Measurements from ENCODE around the gene RPL5. TPM values are rescaled to one million over a fixed set of nuclear protein-coding genes. Genes with fewer than 3 reads are reported as not detected.

Gene RPL5
- total RNA-seq, 2 experiments from 2014 or later = 1,530 to 1,539 TPM

DNA sequence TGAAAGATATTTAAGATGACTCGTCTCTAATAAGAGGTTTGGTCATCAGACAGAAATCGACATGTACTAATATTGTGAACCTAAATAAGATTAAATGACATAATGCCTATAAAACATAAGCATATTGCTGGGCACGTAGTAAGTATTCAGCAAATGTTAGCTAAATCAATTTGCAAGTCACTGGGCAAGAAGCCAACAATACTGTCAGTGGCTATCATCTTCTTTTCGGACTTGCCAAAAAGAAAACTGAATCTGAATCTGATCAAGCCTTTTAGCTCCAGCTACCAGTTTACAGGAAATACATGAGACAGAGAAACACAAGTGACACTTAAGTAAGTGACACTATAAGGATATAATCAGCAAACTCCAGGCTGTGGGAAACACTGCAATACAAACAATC, 46.0 kb downstream of the RPL5 start:
- intact Hi-C loops (cut with micrococcal nuclease) = loop anchor here (1.0 to 5.0 kb wide), 2 partner anchors 18 to 75 kb away; no protein-coding TSS in a partner anchor
- H3K4me3 Mint-ChIP-seq = peak overlapping the region; percentile 23
- no peak for DNase-seq
- peaks cover 27% of the 10 kb centered on the region for H3K4me1 Mint-ChIP-seq (ENCODE audit: low read depth)
- POLR2A ChIA-PET = no interaction called here
- peaks cover 4% of the 10 kb centered on the region for H3K9me3 Mint-ChIP-seq
- peak overlapping the region; percentile 70 for H3K27ac Mint-ChIP-seq
- no peaks in the 10 kb centered on the region for H3K27me3 Mint-ChIP-seq
- CTCF ChIA-PET = interaction anchor here (0.6 to 2.6 kb wide), 7 partner anchors 13 to 117 kb away, joined by 3 to 20 read pairs (median 4); no protein-coding TSS in a partner anchor
- H3K36me3 Mint-ChIP-seq = peaks cover 5% of the 10 kb centered on the region

DNA sequence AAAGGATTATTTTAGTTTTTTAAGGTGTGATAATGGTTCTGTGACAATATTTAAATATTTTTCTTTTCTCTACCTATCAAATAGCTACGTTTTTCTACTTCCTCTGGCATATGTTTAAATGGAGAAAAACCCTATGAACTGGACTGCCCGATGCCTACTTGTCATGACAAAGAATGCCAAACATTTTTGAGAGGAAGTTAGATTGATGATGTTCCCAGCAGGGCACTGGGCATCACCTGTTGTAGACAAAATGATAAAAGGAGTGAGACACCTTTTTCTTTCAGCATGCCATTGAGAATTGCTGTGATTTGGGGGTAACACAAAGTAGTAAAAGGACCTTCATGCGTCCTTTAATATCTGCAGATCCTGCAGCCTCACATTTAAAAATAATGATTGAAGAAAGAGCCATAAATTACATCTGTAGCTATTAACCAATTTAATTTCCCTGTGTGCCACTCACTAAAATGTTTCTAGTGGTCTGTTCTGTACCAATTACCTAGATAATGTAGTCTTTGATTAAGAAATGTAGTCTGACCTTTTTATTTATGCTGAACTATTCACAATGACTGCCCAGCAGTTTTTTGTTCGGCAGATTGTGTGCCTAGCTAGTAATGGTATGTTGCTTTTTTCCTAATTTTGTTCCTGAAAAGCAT, 47.6 kb downstream of the RPL5 start:
- no peaks in the 10 kb centered on the region for H3K9me3 Mint-ChIP-seq
- ChIA-PET CTCF (interaction anchor here (0.9 to 1.9 kb wide), 4 partner anchors 15 to 114 kb away, joined by 3 to 5 read pairs (median 4); no protein-coding TSS in a partner anchor), POLR2A (interaction anchor here (1.5 kb wide), 1 partner anchor 82 kb away, joined by 3 read pairs; the partner anchor contains the start of gene DIPK1A)
- H3K4me3 Mint-ChIP-seq = no peak overlapping the region
- no peaks in the 10 kb centered on the region for H3K36me3 Mint-ChIP-seq
- intact Hi-C loops (cut with micrococcal nuclease) = loop anchor here (5.0 kb wide), 1 partner anchor 73 kb away; no protein-coding TSS in a partner anchor
- peaks cover 39% of the 10 kb centered on the region for H3K4me1 Mint-ChIP-seq (ENCODE audit: low read depth)
- no peaks in the 10 kb centered on the region for H3K27me3 Mint-ChIP-seq
- no peak for DNase-seq
- H3K27ac Mint-ChIP-seq = no peak overlapping the region

DNA sequence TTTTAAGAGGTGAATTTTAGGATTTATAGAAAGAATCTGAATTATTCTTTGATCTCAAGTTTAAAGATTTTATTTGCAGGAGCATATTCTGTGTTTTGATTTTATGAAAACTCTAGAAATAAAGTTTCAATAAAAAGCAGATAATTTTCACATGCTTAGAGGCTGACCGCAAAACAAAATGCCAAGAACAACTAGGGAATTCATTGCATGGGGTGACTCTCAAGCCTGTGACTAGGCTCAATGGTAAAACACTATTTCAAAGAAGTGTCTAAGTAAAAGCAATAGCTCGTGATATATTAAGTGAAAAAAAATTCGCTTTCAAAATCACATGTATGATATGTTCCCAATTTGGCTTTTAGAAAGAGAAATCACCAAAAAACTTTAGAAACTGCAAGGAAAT, 49.6 kb downstream of the RPL5 start:
- Mint-ChIP-seq H3K27ac (no peak overlapping the region), H3K4me1 (ENCODE audit: low read depth) (peaks cover 39% of the 10 kb centered on the region), H3K9me3 (no peaks in the 10 kb centered on the region), H3K4me3 (no peak overlapping the region), H3K36me3 (no peaks in the 10 kb centered on the region), H3K27me3 (no peaks in the 10 kb centered on the region)
- ChIA-PET POLR2A (no interaction called here), CTCF (interaction anchor here (2.6 to 3.2 kb wide), 2 partner anchors 22 to 80 kb away, joined by 11 read pairs; partner anchors contain the start of gene DIPK1A)
- intact Hi-C loops (cut with micrococcal nuclease) = no loop called here
- no peak for DNase-seq

DNA sequence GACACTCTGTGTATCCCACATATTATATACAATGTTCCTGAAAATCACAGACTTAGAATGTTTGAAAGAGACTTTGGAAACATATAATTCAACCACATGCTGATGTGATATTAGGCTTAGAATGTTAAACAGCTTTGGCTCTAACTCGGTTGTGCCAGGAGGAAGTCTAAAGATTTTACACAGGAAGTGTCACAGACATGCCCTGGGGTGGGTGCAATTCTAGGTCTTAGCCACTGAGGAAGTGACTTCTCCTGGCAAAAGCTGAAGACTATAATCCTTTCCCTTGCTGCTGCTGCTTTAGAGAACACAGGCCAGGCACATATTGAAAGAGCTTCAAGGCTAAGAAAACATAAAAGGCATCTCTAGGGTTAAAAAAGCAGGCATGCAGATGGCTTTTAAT, 51.0 kb downstream of the RPL5 start:
- intact Hi-C loops (cut with micrococcal nuclease) = no loop called here
- H3K36me3 Mint-ChIP-seq = no peaks in the 10 kb centered on the region
- ChIA-PET CTCF (interaction anchor here (0.9 to 3.2 kb wide), 4 partner anchors 24 to 111 kb away, joined by 3 to 11 read pairs (median 8); partner anchors contain the start of gene DIPK1A), POLR2A (interaction anchor here (1.3 kb wide), 1 partner anchor 77 kb away, joined by 3 read pairs; no protein-coding TSS in a partner anchor)
- no peaks in the 10 kb centered on the region for H3K9me3 Mint-ChIP-seq
- H3K27ac Mint-ChIP-seq = peak overlapping the region; percentile 64
- no peaks in the 10 kb centered on the region for H3K27me3 Mint-ChIP-seq
- peaks cover 32% of the 10 kb centered on the region for H3K4me1 Mint-ChIP-seq (ENCODE audit: low read depth)
- peak; percentile 42 for DNase-seq
- H3K4me3 Mint-ChIP-seq = no peak overlapping the region

DNA sequence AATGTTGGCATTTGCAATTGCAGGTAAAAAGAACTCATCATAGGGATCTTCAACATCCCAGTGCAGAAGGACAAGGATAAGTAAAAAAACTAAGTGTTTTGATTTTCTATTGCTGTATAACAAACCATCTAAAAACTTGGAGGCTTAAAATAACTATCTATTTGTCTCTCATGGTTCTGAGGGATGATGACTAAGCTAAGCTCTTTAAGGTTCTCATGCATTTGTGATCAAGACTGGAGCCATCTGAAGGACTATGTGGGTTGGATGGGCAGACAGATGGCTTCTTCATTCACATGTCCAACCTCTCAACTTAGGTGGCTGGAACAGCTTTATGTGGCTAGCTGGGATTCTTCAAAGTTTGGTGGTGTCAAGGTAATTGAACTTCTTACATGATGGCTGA, 51.5 kb downstream of the RPL5 start:
- ChIA-PET CTCF (interaction anchor here (0.9 to 3.2 kb wide), 4 partner anchors 24 to 111 kb away, joined by 3 to 11 read pairs (median 8); partner anchors contain the start of gene DIPK1A), POLR2A (interaction anchor here (1.3 kb wide), 1 partner anchor 77 kb away, joined by 3 read pairs; no protein-coding TSS in a partner anchor)
- no peaks in the 10 kb centered on the region for H3K9me3 Mint-ChIP-seq
- no peaks in the 10 kb centered on the region for H3K36me3 Mint-ChIP-seq
- H3K27me3 Mint-ChIP-seq = no peaks in the 10 kb centered on the region
- no peak for DNase-seq
- peaks cover 27% of the 10 kb centered on the region for H3K4me1 Mint-ChIP-seq (ENCODE audit: low read depth)
- intact Hi-C loops (cut with micrococcal nuclease) = no loop called here
- no peak overlapping the region for H3K4me3 Mint-ChIP-seq
- peak overlapping the region; percentile 64 for H3K27ac Mint-ChIP-seq

DNA sequence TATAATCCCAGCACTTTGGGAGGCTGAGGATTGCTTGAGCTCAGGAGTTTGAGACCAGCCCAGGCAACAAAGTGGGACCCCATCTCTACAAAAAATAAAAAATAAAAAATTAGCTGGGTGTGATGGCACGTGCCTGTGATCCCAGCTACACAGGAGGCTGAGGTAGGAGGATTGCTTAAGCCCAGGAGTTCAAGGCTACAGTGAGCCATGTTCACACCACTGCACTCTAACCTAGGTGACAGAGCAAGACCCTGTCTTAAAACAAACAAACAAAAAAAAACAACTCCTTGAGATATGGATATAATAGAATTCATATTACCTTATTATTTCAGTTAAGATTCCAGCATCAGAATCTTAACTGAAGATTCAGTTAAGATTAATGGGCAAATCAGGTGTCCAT, 52.4 kb downstream of the RPL5 start:
- Mint-ChIP-seq H3K27ac (no peak overlapping the region), H3K4me1 (ENCODE audit: low read depth) (peaks cover 26% of the 10 kb centered on the region), H3K4me3 (no peak overlapping the region), H3K27me3 (no peaks in the 10 kb centered on the region), H3K36me3 (no peaks in the 10 kb centered on the region), H3K9me3 (peaks cover 4% of the 10 kb centered on the region)
- no peak for DNase-seq
- CTCF ChIA-PET = no interaction called here
- POLR2A ChIA-PET = no interaction called here
- intact Hi-C loops (cut with micrococcal nuclease) = no loop called here

DNA sequence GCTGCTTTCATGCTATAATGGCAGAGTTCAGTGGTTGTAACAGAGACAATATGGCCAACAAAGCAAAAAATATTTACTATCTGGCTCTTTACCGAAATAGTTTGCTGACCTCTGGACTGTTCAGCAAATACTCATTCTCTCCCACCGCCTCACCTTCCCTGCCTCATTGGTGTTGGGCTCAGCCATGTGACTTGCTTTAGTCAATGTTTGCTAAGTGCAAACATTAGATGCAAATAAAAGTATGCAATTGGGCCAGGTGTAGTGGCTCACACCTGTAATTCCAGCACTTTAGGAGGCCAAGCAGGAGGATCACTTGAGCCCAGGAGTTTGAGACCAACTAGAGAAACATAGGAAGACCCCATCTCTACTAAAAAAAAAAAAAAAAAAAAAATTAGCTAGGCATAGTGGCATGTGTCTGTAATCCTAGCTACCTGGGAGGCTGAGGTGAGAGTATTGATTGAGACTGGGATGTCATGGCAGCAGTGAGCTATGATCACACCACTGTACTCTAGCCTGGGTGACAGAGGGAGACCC, 55.1 kb downstream of the RPL5 start:
- ChIA-PET CTCF (no interaction called here), POLR2A (no interaction called here)
- no peak overlapping the region for H3K4me3 Mint-ChIP-seq
- DNase-seq = no peak
- peaks cover 19% of the 10 kb centered on the region for H3K4me1 Mint-ChIP-seq (ENCODE audit: low read depth)
- intact Hi-C loops (cut with micrococcal nuclease) = no loop called here
- H3K36me3 Mint-ChIP-seq = peaks cover 9% of the 10 kb centered on the region
- no peaks in the 10 kb centered on the region for H3K27me3 Mint-ChIP-seq
- no peak overlapping the region for H3K27ac Mint-ChIP-seq
- peaks cover 13% of the 10 kb centered on the region for H3K9me3 Mint-ChIP-seq

DNA sequence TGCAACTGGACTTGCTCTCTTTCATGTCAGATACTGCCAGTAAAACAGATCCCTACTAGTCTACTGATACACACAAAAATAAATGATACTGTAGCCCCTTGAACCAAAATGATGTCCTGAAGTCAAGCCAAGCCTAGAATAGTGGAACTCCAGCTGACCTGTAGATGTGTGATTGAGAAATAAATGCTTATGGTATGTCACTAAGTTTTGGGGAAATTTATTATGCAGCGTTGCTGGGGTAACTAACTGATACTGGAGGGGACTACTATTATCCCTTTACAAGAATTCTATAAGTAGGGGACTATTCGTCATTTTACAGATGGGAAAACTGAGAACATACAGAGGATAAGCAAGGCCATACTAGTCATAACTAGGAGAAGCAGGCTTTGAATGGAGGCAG, 55.6 kb downstream of the RPL5 start:
- ChIA-PET POLR2A (no interaction called here), CTCF (no interaction called here)
- peaks cover 11% of the 10 kb centered on the region for H3K36me3 Mint-ChIP-seq
- no peak overlapping the region for H3K27ac Mint-ChIP-seq
- no peak overlapping the region for H3K4me3 Mint-ChIP-seq
- peaks cover 15% of the 10 kb centered on the region for H3K9me3 Mint-ChIP-seq
- H3K4me1 Mint-ChIP-seq (ENCODE audit: low read depth) = peaks cover 18% of the 10 kb centered on the region
- no peak for DNase-seq
- H3K27me3 Mint-ChIP-seq = no peaks in the 10 kb centered on the region
- intact Hi-C loops (cut with micrococcal nuclease) = no loop called here

Other genes starting within 250 kb of the RPL5 start
- 10 to 100 TPM; 36.0 to 37.2 TPM for gene EVI5, start 46.9 kb upstream of the RPL5 start, total RNA-seq
- 1 to 10 TPM; 8.2 to 8.7 TPM for gene DIPK1A, start 129.4 kb downstream of the RPL5 start, total RNA-seq
- 10 to 100 TPM; 53.6 to 55.1 TPM for gene MTF2, start 247.2 kb downstream of the RPL5 start, total RNA-seq

All from activated CD4-positive, alpha-beta memory T cell treated with anti-CD3 and anti-CD28 coated beads for 36 hours (primary cell).